A549 (cell line): ENCODE data around the gene CXCL17.

Experiments
- CBX8 ChIP-seq: fragments of 200-600 bp; sonication (generic); IDR thresholded peaks from 2 replicates; pipeline ENCODE4 v1.6.1; 2016
- POLR2A ChIP-seq: IDR thresholded peaks from 2 replicates; pipeline ENCODE4 v1.6.1; 2012; ENCODE audit warnings: mild to moderate bottlenecking, low read length
- RNF2 ChIP-seq: fragments of 200-600 bp; sonication (generic); IDR thresholded peaks from 2 replicates; pipeline ENCODE4 v1.6.1; 2016; ENCODE audit warnings: low read depth, mild to moderate bottlenecking, antibody characterized with exemption, moderate library complexity, borderline replicate concordance
- ZFP36 ChIP-seq: fragments of 450-650 bp; IDR thresholded peaks from 2 replicates; pipeline ENCODE4 v1.6.1; 2014; ENCODE audit warnings: borderline replicate concordance; ENCODE audit not compliant: partially characterized antibody
- TF ChIP-seq, protein P1 (sequence below): fragments of 150-350 bp; IDR thresholded peaks from 2 replicates; pipeline ENCODE4 v1.6.1; 2014; ENCODE audit warnings: low read depth, mild to moderate bottlenecking, low read length
- TF ChIP-seq, protein P2 (sequence below): IDR thresholded peaks from 2 replicates; pipeline ENCODE4 v1.6.1; 2012
- TF ChIP-seq, protein P3 (sequence below): fragments of >200 bp; sonication (Bioruptor Twin); formaldehyde crosslinking; IDR thresholded peaks from 3 replicates; pipeline ENCODE4 v1.5.1; 2016

GRCh38 chr19:42406111-42406510 lies 36.6 kb downstream of the CXCL17 start:
- TF ChIP-seq, protein P1, sequence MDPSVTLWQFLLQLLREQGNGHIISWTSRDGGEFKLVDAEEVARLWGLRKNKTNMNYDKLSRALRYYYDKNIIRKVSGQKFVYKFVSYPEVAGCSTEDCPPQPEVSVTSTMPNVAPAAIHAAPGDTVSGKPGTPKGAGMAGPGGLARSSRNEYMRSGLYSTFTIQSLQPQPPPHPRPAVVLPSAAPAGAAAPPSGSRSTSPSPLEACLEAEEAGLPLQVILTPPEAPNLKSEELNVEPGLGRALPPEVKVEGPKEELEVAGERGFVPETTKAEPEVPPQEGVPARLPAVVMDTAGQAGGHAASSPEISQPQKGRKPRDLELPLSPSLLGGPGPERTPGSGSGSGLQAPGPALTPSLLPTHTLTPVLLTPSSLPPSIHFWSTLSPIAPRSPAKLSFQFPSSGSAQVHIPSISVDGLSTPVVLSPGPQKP: no peak
- TF ChIP-seq, protein P2, sequence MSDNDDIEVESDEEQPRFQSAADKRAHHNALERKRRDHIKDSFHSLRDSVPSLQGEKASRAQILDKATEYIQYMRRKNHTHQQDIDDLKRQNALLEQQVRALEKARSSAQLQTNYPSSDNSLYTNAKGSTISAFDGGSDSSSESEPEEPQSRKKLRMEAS: no peak
- TF ChIP-seq CBX8 (no peak), POLR2A (no peak), RNF2 (no peak), ZFP36 (no peak)
- TF ChIP-seq, protein P3, sequence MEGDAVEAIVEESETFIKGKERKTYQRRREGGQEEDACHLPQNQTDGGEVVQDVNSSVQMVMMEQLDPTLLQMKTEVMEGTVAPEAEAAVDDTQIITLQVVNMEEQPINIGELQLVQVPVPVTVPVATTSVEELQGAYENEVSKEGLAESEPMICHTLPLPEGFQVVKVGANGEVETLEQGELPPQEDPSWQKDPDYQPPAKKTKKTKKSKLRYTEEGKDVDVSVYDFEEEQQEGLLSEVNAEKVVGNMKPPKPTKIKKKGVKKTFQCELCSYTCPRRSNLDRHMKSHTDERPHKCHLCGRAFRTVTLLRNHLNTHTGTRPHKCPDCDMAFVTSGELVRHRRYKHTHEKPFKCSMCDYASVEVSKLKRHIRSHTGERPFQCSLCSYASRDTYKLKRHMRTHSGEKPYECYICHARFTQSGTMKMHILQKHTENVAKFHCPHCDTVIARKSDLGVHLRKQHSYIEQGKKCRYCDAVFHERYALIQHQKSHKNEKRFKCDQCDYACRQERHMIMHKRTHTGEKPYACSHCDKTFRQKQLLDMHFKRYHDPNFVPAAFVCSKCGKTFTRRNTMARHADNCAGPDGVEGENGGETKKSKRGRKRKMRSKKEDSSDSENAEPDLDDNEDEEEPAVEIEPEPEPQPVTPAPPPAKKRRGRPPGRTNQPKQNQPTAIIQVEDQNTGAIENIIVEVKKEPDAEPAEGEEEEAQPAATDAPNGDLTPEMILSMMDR: no peak
